ENCODE results near the gene GSTCD. TPM values are rescaled to one million over a fixed set of nuclear protein-coding genes. Genes with fewer than 3 reads are reported as not detected.

Gene GSTCD
- total and polyA plus RNA-seq, 2 experiments from 2014 or later, result 11.3 to 39.1 TPM

DNA sequence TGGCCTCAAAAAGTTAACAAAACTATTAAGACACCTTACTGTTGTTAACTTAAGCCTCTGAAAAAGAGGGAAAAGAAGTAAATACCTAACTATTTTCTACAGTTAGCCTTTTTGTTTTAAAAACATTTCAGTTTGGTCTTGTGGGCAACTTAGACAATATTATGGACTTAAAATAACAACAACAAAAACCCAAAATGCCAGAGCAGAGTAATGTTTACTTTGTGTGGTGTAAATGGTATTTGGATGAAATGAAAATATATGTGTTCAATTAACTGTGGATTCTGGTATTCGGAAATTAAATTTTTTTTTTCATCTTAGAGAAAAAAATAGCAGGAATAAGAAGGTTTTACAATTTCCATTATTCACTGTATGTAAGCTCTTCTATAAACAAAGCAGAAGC is 107.1 kb downstream of the GSTCD start:
- Mint-ChIP-seq H3K9me3 (no peaks in the 10 kb centered on the region), H3K36me3 (ENCODE audit: low read depth) (peaks cover 10% of the 10 kb centered on the region), H3K4me3 (no peak overlapping the region), H3K4me1 (peaks cover 8% of the 10 kb centered on the region; the same call in 2 of the 3 replicates), H3K27ac (no peak overlapping the region), H3K27me3 (ENCODE audit: insufficient read depth, low read depth, poor library complexity) (peaks cover 1% of the 10 kb centered on the region)
- Histone ChIP-seq H2AFZ (no peak overlapping the region), H3K36me3 (ENCODE audit: insufficient read depth) (no peaks in the 10 kb centered on the region), H3K79me2 (replicated peaks; ENCODE audit: insufficient read depth) (no peaks in the 10 kb centered on the region), H3K27me3 (ENCODE audit: insufficient read depth) (no peaks in the 10 kb centered on the region), H3K4me3 (no peak overlapping the region), H3K4me2 (no peak overlapping the region), H4K20me1 (replicated peaks; ENCODE audit: insufficient read depth) (no peaks in the 10 kb centered on the region), H3K4me1 (ENCODE audit: insufficient read depth) (no peaks in the 10 kb centered on the region), H3K9me2 (ENCODE audit: insufficient read depth) (no peaks in the 10 kb centered on the region), H3K27ac (ENCODE audit: low read depth) (no peak overlapping the region), H3F3A (replicated peaks; ENCODE audit: low read depth) (no peaks in the 10 kb centered on the region)
- DNase-seq (ENCODE audit: low spot score), result no peak
- no peak for ATAC-seq
- no peak for TF ChIP-seq ZNF114 (CRISPR knock-in tag; IDR thresholded peaks at IDR 0.05)
- TF ChIP-seq, protein P1, sequence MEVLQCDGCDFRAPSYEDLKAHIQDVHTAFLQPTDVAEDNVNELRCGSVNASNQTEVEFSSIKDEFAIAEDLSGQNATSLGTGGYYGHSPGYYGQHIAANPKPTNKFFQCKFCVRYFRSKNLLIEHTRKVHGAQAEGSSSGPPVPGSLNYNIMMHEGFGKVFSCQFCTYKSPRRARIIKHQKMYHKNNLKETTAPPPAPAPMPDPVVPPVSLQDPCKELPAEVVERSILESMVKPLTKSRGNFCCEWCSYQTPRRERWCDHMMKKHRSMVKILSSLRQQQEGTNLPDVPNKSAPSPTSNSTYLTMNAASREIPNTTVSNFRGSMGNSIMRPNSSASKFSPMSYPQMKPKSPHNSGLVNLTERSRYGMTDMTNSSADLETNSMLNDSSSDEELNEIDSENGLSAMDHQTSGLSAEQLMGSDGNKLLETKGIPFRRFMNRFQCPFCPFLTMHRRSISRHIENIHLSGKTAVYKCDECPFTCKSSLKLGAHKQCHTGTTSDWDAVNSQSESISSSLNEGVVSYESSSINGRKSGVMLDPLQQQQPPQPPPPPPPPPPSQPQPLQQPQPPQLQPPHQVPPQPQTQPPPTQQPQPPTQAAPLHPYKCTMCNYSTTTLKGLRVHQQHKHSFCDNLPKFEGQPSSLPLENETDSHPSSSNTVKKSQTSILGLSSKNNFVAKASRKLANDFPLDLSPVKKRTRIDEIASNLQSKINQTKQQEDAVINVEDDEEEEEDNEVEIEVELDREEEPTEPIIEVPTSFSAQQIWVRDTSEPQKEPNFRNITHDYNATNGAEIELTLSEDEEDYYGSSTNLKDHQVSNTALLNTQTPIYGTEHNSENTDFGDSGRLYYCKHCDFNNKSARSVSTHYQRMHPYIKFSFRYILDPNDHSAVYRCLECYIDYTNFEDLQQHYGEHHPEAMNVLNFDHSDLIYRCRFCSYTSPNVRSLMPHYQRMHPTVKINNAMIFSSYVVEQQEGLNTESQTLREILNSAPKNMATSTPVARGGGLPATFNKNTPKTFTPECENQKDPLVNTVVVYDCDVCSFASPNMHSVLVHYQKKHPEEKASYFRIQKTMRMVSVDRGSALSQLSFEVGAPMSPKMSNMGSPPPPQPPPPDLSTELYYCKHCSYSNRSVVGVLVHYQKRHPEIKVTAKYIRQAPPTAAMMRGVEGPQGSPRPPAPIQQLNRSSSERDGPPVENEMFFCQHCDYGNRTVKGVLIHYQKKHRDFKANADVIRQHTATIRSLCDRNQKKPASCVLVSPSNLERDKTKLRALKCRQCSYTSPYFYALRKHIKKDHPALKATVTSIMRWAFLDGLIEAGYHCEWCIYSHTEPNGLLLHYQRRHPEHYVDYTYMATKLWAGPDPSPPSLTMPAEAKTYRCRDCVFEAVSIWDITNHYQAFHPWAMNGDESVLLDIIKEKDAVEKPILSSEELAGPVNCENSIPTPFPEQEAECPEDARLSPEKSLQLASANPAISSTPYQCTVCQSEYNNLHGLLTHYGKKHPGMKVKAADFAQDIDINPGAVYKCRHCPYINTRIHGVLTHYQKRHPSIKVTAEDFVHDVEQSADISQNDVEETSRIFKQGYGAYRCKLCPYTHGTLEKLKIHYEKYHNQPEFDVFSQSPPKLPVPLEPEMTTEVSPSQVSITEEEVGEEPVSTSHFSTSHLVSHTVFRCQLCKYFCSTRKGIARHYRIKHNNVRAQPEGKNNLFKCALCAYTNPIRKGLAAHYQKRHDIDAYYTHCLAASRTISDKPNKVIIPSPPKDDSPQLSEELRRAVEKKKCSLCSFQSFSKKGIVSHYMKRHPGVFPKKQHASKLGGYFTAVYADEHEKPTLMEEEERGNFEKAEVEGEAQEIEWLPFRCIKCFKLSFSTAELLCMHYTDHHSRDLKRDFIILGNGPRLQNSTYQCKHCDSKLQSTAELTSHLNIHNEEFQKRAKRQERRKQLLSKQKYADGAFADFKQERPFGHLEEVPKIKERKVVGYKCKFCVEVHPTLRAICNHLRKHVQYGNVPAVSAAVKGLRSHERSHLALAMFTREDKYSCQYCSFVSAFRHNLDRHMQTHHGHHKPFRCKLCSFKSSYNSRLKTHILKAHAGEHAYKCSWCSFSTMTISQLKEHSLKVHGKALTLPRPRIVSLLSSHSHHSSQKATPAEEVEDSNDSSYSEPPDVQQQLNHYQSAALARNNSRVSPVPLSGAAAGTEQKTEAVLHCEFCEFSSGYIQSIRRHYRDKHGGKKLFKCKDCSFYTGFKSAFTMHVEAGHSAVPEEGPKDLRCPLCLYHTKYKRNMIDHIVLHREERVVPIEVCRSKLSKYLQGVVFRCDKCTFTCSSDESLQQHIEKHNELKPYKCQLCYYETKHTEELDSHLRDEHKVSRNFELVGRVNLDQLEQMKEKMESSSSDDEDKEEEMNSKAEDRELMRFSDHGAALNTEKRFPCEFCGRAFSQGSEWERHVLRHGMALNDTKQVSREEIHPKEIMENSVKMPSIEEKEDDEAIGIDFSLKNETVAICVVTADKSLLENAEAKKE (CRISPR knock-in tag; IDR thresholded peaks at IDR 0.05), result no peak
- no peak for TF ChIP-seq EZH2 (IDR thresholded peaks at IDR 0.05; ENCODE audit: low read depth, unreplicated experiment)
- TF ChIP-seq, protein P2, sequence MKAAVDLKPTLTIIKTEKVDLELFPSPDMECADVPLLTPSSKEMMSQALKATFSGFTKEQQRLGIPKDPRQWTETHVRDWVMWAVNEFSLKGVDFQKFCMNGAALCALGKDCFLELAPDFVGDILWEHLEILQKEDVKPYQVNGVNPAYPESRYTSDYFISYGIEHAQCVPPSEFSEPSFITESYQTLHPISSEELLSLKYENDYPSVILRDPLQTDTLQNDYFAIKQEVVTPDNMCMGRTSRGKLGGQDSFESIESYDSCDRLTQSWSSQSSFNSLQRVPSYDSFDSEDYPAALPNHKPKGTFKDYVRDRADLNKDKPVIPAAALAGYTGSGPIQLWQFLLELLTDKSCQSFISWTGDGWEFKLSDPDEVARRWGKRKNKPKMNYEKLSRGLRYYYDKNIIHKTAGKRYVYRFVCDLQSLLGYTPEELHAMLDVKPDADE (IDR thresholded peaks at IDR 0.05), result no peak
- no peak for TF ChIP-seq EZH2phosphoT487 (IDR thresholded peaks at IDR 0.05; ENCODE audit: unreplicated experiment)
- TF ChIP-seq POLR2AphosphoS5 (IDR thresholded peaks at IDR 0.05; ENCODE audit: low read depth), result no peak
- TF ChIP-seq, protein P3, sequence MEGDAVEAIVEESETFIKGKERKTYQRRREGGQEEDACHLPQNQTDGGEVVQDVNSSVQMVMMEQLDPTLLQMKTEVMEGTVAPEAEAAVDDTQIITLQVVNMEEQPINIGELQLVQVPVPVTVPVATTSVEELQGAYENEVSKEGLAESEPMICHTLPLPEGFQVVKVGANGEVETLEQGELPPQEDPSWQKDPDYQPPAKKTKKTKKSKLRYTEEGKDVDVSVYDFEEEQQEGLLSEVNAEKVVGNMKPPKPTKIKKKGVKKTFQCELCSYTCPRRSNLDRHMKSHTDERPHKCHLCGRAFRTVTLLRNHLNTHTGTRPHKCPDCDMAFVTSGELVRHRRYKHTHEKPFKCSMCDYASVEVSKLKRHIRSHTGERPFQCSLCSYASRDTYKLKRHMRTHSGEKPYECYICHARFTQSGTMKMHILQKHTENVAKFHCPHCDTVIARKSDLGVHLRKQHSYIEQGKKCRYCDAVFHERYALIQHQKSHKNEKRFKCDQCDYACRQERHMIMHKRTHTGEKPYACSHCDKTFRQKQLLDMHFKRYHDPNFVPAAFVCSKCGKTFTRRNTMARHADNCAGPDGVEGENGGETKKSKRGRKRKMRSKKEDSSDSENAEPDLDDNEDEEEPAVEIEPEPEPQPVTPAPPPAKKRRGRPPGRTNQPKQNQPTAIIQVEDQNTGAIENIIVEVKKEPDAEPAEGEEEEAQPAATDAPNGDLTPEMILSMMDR (conservative IDR thresholded peaks at IDR 0.05; ENCODE audit: low read depth in 2 of 2), result no peak
- no peak for TF ChIP-seq JUNB (IDR thresholded peaks at IDR 0.05; ENCODE audit: unreplicated experiment)
- no peak for TF ChIP-seq STAT1 (IDR thresholded peaks at IDR 0.05; ENCODE audit: unreplicated experiment)
- TF ChIP-seq NANOG (IDR thresholded peaks at IDR 0.05; ENCODE audit: borderline replicate concordance), result no peak
- TF ChIP-seq CREB1 (CRISPR knock-in tag; IDR thresholded peaks at IDR 0.05; ENCODE audit: low read depth), result no peak
- TF ChIP-seq ZNF331 (CRISPR knock-in tag; IDR thresholded peaks at IDR 0.05; ENCODE audit: low read depth), result no peak
- TF ChIP-seq, protein P4, sequence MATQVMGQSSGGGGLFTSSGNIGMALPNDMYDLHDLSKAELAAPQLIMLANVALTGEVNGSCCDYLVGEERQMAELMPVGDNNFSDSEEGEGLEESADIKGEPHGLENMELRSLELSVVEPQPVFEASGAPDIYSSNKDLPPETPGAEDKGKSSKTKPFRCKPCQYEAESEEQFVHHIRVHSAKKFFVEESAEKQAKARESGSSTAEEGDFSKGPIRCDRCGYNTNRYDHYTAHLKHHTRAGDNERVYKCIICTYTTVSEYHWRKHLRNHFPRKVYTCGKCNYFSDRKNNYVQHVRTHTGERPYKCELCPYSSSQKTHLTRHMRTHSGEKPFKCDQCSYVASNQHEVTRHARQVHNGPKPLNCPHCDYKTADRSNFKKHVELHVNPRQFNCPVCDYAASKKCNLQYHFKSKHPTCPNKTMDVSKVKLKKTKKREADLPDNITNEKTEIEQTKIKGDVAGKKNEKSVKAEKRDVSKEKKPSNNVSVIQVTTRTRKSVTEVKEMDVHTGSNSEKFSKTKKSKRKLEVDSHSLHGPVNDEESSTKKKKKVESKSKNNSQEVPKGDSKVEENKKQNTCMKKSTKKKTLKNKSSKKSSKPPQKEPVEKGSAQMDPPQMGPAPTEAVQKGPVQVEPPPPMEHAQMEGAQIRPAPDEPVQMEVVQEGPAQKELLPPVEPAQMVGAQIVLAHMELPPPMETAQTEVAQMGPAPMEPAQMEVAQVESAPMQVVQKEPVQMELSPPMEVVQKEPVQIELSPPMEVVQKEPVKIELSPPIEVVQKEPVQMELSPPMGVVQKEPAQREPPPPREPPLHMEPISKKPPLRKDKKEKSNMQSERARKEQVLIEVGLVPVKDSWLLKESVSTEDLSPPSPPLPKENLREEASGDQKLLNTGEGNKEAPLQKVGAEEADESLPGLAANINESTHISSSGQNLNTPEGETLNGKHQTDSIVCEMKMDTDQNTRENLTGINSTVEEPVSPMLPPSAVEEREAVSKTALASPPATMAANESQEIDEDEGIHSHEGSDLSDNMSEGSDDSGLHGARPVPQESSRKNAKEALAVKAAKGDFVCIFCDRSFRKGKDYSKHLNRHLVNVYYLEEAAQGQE (IDR thresholded peaks at IDR 0.05; ENCODE audit: unreplicated experiment), result no peak

All from GM23338 (cell line).